Caki2 (cell line): ENCODE measurements around the gene DOCK3. TPM values are rescaled to one million over a fixed set of nuclear protein-coding genes. Genes with fewer than 3 reads are reported as not detected.
"Not testable (repeated sequence)": the region's sequence is repeated elsewhere in the genome, so short reads cannot be mapped to it uniquely, and the experiment has no call there.

Experiments
- DNase-seq: peaks from one replicate; pipeline ENCODE4 v3.0.0-alpha.2; 2015; ENCODE audit warnings: low read depth
- in situ Hi-C: cut with HindIII; loops from 2 replicates; pipeline ENCODE4 v1.10.0; 2016; ENCODE audit warnings: low sequenced_read_pairs, low pct_unique_long_range_greater_than_20kb, mixed read lengths
- total RNA-seq: library from RNA; depleted of rRNA; stranded (reverse); fragments of >200 nt; shearing (Covaris generic); gene quantifications from 2 replicates; pipeline ENCODE4 v1.2.3, GENCODE V29; 2014; ENCODE audit warnings: low replicate concordance

DOCK3 gene
- total RNA-seq, 1 experiment from 2014 or later, result 0.61 TPM

DNA sequence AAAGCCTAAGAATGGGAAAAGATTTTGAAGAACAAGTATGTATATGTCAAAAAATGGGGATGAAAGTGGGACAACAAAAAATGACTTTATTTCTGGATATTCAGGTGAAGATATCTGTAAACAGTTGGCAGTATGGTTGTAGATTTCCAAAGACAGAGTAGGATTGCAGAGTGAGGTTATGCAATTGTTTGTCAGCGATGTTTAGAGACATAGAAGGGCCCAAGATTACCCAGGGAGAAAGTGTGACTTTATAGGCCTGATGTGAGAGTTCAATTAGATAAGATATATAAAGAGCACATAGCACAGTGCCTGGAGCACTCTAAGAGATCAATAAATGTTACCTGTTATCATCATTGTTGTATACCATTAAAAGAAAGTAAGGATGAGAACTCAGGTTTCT lies 319.8 kb downstream of the DOCK3 start:
- in situ Hi-C loops, result no loop called here
- DNase-seq, result no peak

GRCh38 chr3:50995085-50995824 lies 320.5 kb downstream of the DOCK3 start:
- in situ Hi-C loops, result no loop called here
- no peak for DNase-seq

- in situ Hi-C loops, result no loop called here
- no peak for DNase-seq
Measured at GRCh38 chr3:51002495-51002894, 327.8 kb downstream of the DOCK3 start.

- in situ Hi-C loops, result no loop called here
- DNase-seq, result no peak
Measured at GRCh38 chr3:51004235-51004634, 329.5 kb downstream of the DOCK3 start.

DNA sequence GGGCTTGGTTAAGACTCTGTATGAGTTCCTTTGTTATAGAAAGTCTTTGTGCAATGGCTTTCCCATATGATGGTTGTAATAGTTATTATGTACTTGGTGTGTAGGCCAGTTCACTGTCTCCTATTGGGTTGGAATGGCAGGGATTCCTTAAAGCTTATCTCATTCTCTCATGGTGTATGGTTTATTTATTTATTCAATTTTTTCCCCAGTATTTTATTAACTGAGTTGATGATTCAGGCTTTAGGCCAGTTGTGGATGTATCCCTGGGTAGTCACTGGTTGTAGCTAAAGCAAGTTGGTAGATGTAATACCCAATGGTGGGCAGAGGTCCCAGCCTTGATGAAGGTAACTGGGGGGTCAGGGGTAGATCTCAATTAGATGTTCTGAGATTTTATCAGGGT lies 349.4 kb downstream of the DOCK3 start:
- in situ Hi-C loops, result no loop called here
- DNase-seq, result peak; percentile 63

GRCh38 chr3:51024765-51025632 lies 350.3 kb downstream of the DOCK3 start:
- peak; percentile 48 for DNase-seq

DNA sequence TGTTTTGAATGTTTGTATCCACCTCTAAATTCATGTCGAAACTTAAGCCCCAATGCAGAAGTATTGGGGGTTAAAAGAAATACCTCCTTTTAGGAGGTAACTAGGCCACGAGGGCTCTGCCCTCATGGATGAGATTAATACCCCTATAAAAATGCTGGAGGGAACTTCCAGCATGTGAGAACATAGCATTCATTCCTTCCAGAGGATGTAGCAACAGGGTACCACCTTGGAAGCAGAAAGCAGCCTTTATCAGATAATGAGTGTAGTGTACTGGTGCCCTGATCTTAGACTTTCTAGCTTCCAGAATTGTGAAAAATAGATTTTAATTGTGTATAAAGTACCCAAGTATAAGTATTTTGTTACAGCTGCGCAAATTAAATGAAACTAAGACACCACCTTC lies 356.9 kb downstream of the DOCK3 start:
- in situ Hi-C loops, result no loop called here
- DNase-seq, result no peak

More at GRCh38 chr3:51024765-51025632, 350.3 kb downstream of the DOCK3 start:
- in situ Hi-C loops, result no loop called here

DNA sequence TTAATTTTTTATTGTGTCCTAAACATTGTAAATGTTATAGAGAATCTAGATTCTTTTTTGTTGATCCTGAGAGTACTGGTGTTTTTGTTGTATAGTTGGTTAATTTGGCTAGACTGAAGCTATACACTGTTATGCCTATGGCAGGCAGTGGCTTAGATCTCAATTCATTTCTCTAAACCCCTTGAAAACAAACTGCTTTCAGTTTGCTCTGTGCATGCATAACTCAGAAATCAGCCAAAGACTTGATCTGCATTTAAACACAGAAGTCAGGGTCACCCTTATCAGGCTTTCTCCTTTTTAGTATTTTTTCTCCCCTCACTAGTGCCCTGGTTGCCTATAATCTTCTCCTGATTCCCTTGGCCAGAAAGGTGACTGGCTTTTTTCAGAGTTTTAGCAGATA lies 360.9 kb downstream of the DOCK3 start:
- in situ Hi-C loops, result no loop called here
- no peak for DNase-seq

DNA sequence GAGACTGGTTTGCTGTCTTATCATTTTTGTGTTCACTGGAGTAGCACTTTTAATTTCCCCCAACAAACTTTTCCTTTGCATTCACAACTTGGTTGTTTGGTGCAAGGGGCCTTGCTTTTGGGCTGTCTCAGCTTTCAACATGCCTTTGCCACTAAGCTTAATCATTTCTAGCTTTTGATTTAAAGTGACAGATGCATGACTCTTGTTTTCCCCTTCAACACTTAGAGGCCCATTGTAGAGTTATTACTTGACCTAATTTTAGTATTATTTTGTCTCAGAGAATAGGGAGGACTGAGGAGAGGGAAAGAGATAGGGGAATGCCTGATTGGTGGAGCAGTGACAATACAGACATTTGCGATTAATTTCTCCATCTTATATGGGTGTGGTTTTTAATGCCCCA lies 370.3 kb downstream of the DOCK3 start:
- no peak for DNase-seq
- in situ Hi-C loops, result no loop called here

DNA sequence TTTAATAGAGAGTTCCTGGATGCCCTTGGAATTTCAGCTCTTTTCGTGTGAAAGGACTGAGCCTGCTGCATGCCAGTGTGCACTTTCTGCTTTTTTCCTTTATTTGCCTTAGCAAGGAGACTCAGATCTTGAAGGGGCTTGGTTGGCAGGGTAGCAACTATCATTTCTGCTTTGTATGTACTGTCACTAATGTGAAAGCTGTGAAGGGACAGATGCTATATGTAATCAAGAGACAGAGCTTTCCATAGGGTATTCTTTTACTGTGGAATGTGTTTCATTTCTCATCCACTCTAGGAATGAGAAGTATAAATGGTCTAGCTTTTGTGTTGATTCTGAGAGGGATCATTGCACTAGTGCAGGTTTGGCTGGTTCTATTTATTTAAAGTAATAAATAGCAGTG lies 377.8 kb downstream of the DOCK3 start:
- in situ Hi-C loops, result no loop called here
- no peak for DNase-seq

DNA sequence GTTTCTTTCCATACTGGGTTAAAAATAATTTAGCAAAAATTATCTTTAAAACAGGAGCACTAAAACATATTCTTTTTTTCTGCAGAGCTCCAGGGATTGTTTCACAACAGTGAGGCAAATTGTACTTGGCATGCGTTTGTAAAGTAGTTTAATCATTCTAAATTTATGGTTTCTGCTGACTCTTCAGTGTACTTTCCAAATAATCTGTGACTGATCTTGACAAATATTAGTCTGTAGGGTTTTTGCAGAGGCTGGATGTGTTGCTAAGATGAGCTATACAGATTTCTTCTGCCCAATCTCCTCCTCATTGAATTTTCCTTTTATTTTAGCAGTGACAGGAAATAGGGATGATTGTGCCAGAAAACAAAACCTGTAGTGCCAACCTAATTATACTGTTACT lies 382.4 kb downstream of the DOCK3 start:
- in situ Hi-C loops, result no loop called here
- DNase-seq, result no peak

DNA sequence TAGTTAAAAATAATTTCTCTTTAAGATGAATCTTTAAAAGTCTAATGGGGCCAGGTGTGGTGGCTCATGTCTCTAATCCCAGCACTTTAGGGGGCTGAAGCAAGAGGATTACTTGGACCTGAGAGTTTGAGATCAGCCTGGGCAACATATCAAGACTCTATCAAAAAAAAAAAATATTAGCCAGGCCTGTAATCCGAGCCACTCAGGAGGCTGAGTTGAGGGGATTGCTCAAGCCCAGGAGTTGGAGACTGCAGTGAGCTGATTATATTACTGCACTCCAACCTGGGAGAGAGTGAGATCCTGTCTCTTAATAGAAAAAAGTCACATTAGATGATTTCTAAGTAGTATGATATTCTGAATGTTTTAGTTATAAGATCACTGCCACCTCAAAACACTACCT lies 388.3 kb downstream of the DOCK3 start:
- in situ Hi-C loops, result no loop called here
- no peak for DNase-seq

GRCh38 chr3:51075221-51075775 lies 400.6 kb downstream of the DOCK3 start:
- no peak for DNase-seq
- in situ Hi-C loops, result no loop called here

- DNase-seq, result no peak
- in situ Hi-C loops, result no loop called here
Measured at GRCh38 chr3:51082363-51082762, 407.6 kb downstream of the DOCK3 start.

DNA sequence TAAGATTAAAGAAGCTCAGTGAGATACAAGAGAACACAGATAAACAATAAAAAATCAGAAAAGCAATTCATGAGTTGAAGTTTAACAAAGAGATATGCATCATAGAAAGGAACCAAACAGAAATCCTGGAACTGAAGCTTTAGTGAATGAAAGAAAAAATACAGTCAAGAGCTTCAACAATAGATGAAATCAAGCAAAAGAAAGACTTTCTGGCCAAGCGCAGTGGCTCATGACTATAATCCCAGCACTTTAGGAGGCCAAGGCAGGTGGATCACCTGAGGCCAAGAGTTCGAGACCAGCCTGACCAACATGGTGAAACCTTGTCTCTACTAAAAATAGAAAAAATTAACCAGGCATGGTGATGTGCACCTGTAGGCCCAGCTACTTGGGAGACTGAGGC lies 408.8 kb downstream of the DOCK3 start:
- no peak for DNase-seq
- in situ Hi-C loops, result no loop called here

DNA sequence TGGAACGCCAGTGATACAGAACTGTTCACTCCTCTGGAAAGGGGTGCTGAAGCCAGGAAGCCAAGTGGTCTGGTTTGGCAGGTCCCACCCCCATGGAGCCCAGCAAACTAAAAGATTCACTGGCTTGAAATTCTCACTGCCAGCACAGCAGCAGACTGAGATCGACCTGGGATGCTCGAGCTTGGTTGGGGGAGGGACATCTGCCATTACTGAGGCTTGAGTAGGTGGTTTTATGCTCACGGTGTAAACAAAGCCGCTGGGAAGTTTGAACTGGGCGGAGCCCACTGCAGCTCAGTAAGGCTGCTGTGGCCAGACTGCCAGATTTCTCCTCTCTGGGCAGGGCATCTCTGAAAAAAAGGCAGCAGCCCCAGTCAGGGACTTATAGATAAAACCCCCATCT lies 417.4 kb downstream of the DOCK3 start:
- in situ Hi-C loops, DNase-seq: not testable (repeated sequence)

DNA sequence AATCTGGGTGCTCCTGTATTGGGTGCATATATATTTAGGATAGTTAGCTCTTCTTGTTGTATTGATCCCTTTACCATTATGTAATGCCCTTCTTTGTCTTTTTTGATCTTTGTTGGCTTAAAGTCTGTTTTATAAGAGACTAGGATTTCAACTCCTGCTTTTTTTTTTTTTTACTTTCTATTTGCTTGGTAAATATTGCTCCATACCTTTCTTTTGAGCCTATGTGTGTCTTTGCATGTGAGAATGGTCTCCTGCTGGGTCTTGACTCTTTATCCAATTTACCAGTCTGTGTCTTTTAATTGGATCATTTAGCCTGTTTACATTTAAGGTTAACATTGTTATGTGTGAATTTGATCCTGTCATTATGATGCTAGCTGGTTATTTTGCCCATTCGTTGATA lies 420.1 kb downstream of the DOCK3 start:
- in situ Hi-C loops, DNase-seq: not testable (repeated sequence)

DNA sequence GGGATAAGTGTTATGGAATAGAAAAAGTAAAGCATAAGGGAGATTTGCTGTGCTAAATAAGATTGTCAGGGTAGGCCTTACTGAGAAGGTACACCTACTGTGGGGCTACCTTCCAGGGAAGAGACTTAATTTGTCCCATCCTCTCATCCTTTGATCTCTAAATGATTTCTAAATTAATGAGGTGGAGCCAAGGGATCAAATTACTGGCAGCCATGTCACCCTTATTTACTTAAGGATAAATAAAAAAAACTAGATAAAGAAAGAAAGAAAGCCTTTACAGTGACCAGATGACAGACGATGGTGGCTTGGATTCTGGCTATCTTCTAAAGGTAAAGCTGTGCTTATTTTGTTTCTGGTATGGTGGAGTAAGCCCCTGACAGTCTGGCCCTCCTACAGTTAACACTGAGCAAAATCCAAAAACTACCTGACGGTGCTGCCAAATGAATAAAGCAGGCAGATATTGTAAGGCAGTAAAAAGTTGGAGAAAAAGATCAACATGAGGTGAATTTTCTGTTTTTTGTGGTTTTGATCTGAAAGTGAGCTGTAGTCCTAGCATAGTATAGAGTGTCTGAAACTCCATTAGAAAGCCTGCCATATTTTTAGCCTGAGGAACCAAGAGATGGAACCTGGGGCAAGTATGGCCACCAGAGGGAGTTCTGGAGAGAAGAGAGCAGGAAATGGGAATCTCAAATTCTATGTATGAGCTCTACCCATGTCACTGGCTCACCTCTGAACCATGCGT lies 425.2 kb downstream of the DOCK3 start:
- in situ Hi-C loops, result no loop called here

GRCh38 chr3:51100536-51100851 lies 425.8 kb downstream of the DOCK3 start:
- in situ Hi-C loops, result no loop called here
- no peak for DNase-seq

More for the DNA sequence above, 425.2 kb downstream of the DOCK3 start:
- DNase-seq, result peak; percentile 38
